Measurements from ENCODE around the gene KRT76. TPM values are rescaled to one million over a fixed set of nuclear protein-coding genes. Genes with fewer than 3 reads are reported as not detected.

The KRT76 gene
- not detected in 2 replicates for total RNA-seq (2014; rRNA removed; shearing (Covaris generic))

- in situ Hi-C loops (cut with HindIII; ENCODE audit: low sequenced_read_pairs), result no loop called here
- no peak for DNase-seq (ENCODE audit: low spot score)
These were observed at the start of gene KRT76 for GRCh38 chr12:52776913-52777395. Gene KRT76, minus strand, starts transcription at chr12:52777345. Its CDS starts 54 bp downstream, at chr12:52777291.

- in situ Hi-C loops (cut with HindIII; ENCODE audit: low sequenced_read_pairs), result no loop called here
These were observed 48.8 kb upstream of the KRT76 start for GRCh38 chr12:52825961-52826360.

GRCh38 chr12:52824741-52825410, 47.7 kb upstream of the KRT76 start:
- in situ Hi-C loops (cut with HindIII; ENCODE audit: low sequenced_read_pairs), result no loop called here
- DNase-seq (ENCODE audit: low spot score), result no peak

More at GRCh38 chr12:52825961-52826360, 48.8 kb upstream of the KRT76 start:
- no peak for DNase-seq (ENCODE audit: low spot score)

DNA sequence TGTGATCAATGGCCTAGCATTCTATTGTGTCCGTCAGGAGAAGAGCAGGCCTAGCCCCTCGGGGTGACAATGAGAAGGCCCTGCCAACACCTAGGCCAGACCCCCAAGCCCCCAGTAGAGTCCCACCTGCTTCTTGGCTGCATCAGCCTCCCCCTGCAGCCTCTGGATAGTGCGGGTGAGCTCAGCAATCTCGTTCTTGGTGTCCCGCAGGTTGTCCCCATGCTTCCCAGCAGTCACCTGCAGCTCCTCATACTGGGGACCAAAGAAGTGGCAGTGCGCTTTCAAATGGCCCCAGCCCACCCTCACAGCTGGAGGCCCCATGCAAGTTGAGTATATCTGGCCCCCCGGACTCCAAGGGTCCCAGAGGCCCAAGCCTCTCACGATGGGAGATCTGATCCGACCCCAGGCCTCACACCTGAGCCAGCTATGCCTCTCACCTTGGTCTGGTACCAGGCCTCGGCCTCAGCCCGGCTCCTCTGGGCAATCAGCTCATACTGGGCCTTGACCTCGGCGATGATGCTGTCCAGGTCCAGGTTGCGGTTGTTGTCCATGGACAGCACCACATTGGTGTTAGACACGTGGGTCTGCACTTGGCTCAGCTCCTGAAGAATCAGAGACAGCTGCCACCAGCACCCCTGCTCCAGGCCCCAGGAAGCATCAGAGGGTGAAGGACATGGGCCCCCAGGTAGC, 46.8 kb upstream of the KRT76 start:
- in situ Hi-C loops (cut with HindIII; ENCODE audit: low sequenced_read_pairs), result no loop called here
- DNase-seq (ENCODE audit: low spot score), result no peak

GRCh38 chr12:52822771-52823510, 45.8 kb upstream of the KRT76 start:
- no peak for DNase-seq (ENCODE audit: low spot score)
- in situ Hi-C loops (cut with HindIII; ENCODE audit: low sequenced_read_pairs), result no loop called here

GRCh38 chr12:52821826-52822660, 44.9 kb upstream of the KRT76 start:
- DNase-seq (ENCODE audit: low spot score), result no peak
- in situ Hi-C loops (cut with HindIII; ENCODE audit: low sequenced_read_pairs), result no loop called here

- in situ Hi-C loops (cut with HindIII; ENCODE audit: low sequenced_read_pairs), result no loop called here
- DNase-seq (ENCODE audit: low spot score), result no peak
These were observed 44.1 kb upstream of the KRT76 start for GRCh38 chr12:52821071-52821730.

DNA sequence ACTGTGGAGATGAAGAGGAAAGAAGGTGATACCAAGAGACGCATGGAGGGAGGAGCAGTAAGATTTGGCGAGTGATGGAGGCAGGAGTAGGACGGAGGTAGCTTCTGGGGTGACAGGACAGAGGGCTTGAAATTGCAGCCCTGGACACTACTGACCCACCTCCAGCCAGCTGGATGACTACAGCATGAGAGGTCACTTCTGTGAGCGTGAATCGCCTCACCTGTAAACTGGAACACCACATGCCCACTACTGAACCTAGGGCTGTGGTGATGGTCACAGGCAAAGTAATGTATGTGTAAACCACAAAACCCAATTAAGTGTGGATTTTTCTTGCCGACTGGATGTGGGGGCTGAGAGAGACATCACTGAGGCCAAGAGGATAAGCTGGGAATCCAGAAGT, 43.4 kb upstream of the KRT76 start:
- in situ Hi-C loops (cut with HindIII; ENCODE audit: low sequenced_read_pairs), result no loop called here

GRCh38 chr12:52819731-52820510, 42.8 kb upstream of the KRT76 start:
- DNase-seq (ENCODE audit: low spot score), result no peak
- in situ Hi-C loops (cut with HindIII; ENCODE audit: low sequenced_read_pairs), result no loop called here

More for the DNA sequence above, 43.4 kb upstream of the KRT76 start:
- DNase-seq (ENCODE audit: low spot score), result no peak

DNA sequence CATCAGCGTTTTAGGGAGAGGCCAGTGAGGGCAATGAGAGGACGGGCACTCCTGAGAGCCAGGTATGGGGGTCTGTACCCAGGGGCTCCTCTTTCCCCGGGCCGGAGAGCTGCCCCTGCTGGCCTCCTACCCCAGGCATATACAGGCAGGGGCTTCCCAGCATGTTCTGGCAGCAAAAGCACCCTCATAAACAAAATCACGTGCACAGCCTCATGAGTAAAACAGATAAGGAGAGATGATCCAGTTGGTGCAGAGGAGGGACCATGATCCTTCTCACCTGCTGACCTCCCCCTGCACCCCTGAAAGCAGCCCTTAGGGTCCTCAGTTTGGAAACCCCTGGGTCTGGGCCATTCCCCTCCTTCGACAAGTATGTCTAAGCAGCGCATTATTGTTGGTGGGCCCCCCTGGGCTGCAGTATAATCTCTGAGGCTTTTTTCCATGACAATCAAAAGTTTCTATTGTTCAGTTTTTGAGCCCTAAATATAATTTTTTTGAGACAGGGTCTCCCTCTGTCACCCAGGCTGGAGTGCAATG, 41.8 kb upstream of the KRT76 start:
- in situ Hi-C loops (cut with HindIII; ENCODE audit: low sequenced_read_pairs), result no loop called here
- DNase-seq (ENCODE audit: low spot score), result no peak

DNA sequence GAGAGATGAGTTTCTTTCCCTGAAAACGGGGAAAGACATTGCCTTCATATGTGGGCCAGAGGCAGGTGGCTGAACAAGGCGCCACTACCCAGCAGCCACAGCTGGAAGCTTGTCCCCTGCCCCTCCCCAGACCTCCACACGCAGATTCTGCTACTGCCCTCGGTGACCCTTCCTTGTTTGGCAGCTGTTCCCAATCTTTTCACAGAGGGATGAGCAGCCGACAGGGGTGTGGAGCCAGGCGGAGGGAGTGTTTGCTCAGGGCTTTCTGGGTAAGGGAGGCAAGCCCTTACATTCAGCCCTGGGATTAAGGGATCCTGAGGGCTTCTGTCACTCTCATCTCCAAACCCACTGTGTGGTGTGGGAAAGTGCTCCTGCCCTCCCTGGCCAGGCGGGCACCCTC, 41.2 kb upstream of the KRT76 start:
- DNase-seq (ENCODE audit: low spot score), result no peak
- in situ Hi-C loops (cut with HindIII; ENCODE audit: low sequenced_read_pairs), result no loop called here

- no peak for DNase-seq (ENCODE audit: low spot score)
- in situ Hi-C loops (cut with HindIII; ENCODE audit: low sequenced_read_pairs), result no loop called here
These were observed 40.6 kb upstream of the KRT76 start for GRCh38 chr12:52817699-52818238.

- DNase-seq (ENCODE audit: low spot score), result no peak
- in situ Hi-C loops (cut with HindIII; ENCODE audit: low sequenced_read_pairs), result no loop called here
These were observed 40.0 kb upstream of the KRT76 start for GRCh38 chr12:52817003-52817698.

DNA sequence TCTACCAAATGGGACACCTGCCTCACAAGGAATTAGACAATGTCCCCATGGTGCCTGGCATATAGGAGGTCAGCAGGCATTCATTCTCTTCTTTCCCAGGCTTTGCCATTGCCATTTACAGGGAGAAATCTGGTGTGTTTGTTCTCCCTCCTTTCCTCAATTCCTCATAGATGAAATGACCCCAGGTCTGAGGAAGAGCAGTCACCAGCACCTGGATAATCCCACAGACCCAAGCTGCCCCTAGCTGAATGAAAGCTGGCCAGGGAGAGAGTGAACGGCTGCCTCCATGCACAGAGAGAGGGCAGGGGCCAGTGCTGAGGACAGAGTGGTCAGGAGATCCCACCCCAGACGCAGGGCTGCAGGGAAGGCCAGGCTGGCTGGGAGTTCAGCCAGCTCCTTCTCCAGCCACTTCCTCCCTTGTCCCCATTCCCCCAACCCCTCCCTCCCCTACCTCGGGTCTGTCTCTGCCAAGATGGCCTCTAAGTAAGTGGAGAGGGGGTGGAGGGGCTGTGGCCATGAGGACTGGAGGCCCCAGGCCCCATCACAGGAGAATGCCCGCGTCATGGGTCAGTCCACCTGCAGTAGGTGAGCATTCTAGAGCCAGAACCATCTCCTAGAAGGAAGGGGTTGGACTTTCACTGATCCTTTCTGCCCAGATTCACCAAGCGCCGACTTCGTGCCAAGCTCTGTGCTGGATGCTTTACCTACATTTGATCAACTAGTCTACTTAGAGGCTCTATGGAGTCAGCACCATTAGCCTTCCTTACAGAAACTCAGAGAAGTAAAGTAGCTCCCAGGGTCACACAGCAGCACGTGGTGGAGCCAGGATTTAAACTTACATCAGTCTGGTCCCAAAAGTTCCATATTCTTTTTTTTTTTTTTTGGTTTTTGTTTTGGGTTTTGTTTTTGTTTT, 38.8 kb upstream of the KRT76 start:
- in situ Hi-C loops (cut with HindIII; ENCODE audit: low sequenced_read_pairs), result no loop called here
- DNase-seq (ENCODE audit: low spot score), result no peak

GRCh38 chr12:52815161-52815560, 38.0 kb upstream of the KRT76 start:
- in situ Hi-C loops (cut with HindIII; ENCODE audit: low sequenced_read_pairs), result no loop called here
- no peak for DNase-seq (ENCODE audit: low spot score)

DNA sequence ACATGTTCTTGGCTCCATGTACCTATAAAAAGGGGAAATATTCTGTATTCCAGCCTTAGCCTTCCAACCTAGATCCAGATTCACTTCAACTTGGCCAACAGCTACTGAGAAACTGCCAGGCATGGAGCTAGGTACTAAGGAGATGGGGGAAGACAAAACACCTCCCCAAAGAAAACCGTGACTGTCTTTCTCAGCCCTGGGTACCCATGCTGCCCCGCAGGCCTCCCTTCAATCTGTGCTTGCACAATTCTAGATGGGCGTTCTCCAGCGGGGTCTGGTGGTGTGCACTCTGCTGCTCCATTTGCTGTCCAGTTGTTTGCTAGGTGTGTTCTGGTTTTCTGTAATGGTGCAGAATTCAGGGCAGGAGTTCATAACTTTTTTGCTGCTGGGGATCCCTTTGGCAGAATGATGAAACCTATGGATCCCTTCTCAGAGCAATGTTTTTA, 37.6 kb upstream of the KRT76 start:
- no peak for DNase-seq (ENCODE audit: low spot score)
- in situ Hi-C loops (cut with HindIII; ENCODE audit: low sequenced_read_pairs), result no loop called here

Measured in G401 (cell line).